Activated CD4-positive, alpha-beta T cell treated with anti-CD3 and anti-CD28 coated beads, Interleukin-2, amount 50 U/mL, for 24 hours (primary cell): ENCODE data around the gene CLEC2L.

ENCODE experiments used
- DNase-seq, 2 donors: peaks; one replicate each; pipeline ENCODE4 v3.0.0-alpha.2; 2020; ENCODE audit warnings: low read depth in 1 of 2, low spot score in 1 of 2

The CLEC2L gene

DNA sequence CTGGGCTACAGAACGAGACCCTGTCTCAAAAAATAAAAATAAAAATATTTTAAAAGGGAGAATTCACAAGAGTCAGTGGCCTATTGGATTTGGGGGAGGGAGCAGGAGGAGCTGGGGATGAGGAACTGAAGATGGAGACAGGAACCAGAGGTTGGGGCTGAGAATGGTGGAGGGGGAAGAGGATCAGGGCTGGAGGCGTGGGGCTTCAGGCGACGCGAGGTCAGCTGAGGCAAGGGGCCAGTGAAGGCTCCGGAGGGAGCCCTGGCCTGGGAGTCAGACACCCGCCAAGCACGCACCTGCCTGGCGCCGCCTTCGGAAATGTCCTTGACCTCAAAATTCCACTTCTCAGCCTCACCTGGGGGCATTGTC lies 671 bp upstream of the CLEC2L start:
- DNase-seq, result no peak

DNA sequence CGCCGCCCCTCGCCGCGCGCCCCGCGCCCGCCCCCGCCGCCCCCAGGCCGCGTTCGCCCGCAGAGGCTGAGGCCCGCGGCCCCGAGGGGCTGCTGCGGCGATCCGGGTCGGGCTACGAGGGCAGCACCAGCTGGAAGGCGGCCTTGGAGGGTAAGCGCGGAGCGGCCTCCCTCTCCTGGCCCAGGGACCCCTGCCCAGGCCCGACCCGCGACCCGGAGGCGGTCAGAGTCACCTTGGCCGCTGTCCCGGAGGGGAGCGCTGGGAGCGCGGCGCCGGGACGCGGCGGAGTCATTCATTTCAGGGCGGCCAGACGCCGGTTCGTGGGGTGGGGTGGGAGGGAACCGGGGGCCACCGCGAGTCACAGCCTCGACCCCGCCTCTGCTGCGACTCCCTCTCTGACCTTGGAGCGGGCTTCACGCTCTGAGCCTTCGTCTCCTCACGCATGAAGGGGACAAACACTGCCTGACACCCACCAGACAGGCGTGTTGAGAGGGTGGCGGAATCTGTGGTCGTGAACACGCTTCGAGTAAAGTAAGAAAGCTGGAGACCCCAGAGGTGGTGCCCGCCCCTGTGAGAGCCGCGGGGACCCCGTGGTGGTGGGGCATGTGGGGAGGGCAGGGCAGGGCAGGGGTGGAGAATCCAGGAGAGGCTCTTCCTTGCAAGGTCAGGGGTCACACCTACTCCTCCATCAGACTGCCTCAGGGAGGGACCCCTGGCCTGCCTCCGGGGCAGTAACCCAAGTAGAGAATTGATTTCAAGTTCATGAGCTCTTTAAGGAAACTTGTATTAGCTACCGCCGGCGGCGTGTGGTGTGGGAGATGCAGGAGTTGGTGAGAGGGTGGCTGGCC lies 707 bp downstream of the CLEC2L start:
- no peak for DNase-seq

DNA sequence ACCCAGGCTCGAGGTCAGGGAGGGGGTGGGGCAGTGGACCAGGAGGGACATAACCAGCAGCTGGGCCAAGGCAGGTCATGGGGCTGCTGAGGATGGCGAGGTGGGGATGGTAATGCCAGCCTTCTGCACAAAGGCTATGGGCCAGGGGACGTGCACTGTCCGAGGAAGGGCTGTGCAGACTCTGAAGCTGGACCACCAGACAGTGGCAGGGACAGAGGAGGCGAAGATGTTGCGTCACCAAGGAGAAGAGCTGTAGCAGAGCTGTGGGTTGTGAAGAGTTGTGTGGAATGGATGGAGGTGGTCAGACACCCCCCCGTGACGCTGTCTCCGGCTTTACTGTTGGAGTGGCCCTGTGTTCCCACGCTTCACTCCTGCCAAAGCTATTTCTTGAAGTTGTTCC lies 1.8 kb downstream of the CLEC2L start:
- DNase-seq, result no peak

DNA sequence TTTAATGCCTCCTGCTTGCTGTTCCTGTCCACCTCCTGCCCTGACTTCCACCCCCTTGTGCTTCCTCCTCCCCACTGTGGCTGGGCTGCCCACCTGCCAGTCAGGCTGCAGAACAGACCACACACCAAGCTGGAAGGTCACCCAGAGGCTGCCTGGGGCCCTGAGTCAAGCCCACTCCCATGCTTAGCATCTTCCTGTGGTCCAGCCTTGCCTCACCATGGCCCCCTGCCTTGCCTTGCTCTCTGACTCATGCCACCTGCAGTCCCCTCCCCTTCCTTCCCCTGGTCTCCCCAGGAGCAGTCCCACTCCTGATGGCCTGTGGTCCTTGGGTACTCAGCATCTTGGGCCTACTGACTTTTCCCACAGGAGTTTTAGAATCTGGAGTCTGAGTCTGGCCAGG lies 2.3 kb downstream of the CLEC2L start:
- no peak for DNase-seq

DNA sequence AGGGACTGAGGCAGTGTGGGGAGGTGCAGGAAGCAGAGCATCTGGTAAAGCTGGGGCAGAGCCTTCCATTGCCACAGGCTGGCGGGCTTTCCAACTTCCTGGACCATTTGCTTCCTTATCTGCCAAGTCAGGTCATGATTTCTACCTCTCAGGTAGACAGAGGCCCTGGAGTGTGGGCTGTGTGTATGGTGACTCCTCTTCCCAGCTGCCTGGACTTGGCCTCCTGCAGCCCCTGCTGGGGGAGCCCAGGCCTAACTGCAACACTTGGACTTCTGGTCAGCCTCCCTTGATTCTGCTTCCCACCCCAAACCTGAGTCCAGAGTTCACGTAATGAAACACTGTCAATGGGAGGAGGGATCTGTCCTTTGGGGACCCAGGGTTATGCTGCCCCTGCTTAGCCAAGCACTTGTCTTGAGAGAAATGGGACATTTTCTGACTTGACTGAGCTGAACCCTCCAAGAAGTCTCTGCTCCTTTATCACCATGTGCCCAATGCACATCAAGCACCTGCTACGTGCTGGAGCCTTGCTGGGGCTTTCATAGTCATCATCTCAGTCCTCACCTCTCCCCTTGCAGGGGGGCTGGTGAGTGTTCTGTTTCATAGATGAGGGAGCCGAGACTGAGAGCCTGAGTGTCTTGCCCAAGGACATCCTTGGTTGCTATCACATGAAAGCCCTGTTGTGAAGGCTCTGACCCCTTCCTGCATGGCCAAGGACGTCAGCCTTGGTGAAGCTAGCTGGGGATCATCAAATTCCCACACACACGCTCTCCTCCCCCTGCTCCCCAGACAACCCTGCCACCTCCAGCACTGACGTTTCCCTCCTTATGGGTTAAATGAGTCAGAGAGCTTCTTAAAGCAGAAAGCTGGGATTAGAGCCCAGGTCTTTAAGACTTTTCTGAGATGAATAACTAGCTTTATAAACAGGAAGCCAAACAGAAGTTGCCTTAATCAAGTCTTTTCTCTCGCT lies 3.4 kb downstream of the CLEC2L start:
- DNase-seq, result no peak

DNA sequence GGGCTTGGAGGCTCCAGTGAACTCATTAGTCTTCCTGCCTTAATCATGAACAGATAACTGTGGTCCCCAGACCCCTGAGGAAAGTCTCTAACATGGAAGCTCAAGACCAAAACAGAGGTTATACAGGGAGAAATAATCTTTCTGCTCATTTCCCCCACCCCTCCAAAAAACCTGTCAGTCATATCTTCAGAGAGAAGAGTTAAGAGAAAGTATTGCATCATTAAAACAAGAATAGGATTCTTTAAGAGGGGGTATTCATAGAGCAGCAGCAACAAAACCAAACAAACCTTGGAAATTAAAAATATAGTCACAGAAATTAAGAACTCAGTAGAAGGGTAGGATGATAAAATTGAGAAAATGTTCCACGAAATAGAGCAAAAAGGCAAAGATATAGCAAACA lies 7.6 kb downstream of the CLEC2L start:
- no peak for DNase-seq

DNA sequence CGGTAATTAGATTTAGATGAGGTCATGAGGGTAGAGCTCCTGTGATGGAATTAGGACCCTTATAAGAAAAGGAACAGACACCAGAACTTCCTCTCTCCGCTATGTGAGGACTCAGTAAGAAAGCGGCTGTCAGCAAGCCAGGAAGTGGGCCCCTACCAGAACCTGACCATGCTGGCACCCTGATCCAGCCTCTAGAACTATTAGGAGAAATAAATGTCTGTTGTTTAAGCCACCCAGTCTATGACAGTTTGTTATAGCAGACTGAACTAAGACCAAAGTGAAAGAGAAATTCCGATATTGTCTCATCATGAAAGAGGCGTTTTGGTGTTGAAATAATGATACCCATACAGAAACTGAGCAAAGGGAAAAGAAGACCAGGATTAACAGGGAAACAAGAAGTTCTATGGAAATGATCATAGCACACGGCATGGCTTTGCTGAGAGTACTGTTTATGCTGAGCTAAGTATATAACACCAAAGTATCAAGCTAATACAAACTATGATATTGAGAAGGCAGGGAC lies 9.2 kb downstream of the CLEC2L start:
- no peak for DNase-seq

DNA sequence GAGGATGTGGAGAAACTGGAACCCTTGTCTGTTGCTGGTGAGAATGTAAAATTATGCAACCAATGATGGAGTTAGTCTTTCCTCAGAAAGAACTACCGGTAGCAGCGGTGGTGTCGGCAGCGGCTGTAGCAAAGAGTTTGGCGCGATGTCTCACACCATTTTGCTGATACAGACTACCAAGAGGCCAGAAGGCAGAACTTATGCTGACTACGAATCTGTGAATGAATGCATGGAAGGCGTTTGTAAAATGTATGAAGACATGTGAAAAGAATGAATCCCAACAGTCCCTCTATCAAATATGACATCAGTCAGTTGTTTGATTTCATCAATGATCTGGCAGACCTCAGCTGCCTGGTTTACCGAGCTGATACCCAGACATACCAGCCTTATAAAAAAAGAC lies 10.6 kb downstream of the CLEC2L start:
- DNase-seq, result no peak

DNA sequence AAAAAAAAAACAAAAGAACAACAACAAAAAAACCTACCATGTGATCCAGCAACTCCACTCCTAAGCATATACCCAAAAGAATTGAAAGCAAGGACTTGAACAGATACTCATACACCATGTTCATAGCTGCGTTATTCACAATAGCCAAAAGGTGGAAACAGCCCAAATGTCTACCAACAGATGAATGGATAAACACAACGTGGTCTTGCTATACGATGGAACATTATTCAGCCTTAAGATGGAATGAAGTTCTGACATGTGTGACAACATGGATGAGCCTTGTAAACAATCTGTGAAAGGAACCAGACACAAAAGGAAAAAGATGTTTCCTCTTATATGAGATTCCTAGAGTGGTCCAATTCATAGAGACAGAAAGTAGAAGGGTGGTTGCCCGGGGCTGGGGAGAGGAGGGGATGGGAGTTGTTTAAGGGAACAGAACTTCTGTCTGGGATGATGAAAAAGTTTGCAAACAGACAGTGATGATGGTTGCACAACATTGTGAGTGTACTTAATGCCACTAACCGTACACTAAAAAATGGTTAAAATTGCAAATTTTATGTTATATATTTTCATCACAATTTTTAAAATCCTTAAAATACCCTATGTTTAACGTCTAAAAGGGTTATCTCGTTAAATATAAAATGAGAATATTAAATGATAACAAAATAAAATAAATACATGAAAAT lies 11.6 kb downstream of the CLEC2L start:
- no peak for DNase-seq

DNA sequence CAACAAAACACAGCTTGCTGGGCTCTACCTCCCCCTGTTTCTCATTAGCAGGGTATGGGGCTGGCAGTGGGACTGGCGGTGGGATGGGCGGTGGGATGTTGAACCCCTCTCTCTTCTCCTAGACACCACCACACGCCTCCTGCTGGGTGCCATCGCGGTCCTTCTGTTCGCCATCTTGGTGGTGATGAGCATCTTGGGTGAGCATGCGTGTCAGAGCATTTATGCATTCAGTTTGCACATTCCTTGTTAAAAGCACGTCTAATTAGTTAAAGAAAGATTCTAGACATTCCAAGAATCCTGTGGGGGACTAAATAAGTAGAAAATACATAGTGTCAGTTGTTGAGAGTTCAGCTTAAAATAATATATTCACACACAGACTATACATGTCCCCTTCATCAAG lies 12.7 kb downstream of the CLEC2L start:
- no peak for DNase-seq

DNA sequence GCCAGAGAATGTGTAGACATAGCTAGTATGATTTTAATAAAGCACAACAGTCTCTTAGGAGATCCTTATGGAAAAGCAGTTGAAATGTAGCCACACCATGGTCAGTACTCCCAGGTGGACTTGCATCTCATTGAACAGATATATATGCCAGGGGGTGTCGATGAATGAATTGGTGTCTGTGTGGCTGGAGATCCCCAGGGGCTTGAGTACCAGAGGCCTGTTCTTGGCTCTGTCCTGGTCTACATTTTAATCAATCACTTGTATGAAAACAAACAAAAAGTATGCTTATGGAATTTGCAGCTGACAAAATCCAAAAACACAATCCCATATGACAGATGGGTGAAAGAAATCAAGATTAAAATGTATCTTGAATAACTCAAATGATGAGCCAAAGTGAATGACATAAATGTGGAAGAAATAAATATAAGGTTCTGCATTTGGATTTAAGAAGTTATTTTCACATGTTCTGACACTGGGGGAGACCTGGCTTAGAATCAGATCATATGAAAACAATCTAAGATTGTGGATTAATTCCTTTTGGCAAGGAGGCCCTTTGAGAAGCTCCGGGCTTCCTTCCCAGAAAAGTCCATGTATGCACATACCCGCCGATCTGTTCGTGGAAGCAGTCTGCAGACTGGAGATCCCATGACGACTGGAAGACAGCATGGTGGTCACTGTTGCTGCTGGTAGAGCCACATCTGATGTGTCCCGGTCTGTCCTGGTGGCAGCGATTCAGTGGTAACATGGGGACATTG lies 15.6 kb downstream of the CLEC2L start:
- DNase-seq, result no peak

DNA sequence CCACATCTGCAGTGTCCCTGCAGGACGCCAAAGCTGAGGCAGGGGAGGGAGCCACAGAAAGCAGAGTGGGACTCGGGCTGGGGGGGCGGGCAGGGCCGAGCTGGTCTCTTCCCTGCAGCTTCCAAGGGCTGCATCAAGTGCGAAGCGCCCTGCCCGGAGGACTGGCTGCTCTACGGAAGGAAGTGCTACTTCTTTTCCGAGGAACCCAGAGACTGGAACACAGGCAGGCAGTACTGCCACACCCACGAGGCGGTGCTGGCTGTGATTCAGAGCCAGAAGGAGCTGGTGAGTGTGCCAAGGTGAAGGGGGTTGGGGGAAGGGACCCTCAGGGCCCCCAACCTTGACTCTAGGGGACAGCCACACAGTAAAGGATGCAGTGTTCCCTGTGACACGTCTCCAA lies 16.7 kb downstream of the CLEC2L start:
- no peak for DNase-seq

DNA sequence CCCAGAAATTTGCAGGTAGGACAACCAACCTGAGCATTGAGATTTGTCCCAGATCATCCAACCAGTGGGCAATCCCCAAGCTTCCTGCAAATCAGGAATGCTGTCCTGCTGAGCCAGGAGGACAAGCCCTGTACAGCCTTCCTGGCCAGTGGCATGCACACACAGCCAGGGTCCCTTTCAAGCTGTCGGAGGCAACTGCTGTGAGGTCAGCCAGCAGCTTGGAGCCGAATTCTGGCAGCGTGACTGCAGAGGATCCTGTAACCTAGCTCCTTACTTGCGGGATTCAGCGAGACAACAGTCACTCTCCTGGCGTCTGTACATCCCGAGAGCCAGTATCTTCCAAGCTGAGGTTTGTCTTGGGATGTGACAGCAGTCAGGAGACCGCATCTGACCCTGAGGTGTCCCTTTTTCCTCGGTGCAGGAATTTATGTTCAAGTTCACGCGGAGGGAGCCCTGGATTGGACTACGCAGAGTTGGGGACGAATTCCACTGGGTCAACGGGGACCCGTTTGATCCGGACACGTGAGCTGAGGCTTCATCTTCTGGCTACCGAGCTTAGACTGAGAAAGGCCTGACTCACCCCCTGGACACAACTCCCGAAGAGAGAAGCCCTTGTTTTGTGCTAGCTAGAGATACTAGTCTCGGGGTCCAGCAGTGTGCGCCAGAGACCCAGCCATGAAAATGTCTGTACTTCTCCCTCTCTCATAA lies 18.3 kb downstream of the CLEC2L start:
- DNase-seq, result no peak

DNA sequence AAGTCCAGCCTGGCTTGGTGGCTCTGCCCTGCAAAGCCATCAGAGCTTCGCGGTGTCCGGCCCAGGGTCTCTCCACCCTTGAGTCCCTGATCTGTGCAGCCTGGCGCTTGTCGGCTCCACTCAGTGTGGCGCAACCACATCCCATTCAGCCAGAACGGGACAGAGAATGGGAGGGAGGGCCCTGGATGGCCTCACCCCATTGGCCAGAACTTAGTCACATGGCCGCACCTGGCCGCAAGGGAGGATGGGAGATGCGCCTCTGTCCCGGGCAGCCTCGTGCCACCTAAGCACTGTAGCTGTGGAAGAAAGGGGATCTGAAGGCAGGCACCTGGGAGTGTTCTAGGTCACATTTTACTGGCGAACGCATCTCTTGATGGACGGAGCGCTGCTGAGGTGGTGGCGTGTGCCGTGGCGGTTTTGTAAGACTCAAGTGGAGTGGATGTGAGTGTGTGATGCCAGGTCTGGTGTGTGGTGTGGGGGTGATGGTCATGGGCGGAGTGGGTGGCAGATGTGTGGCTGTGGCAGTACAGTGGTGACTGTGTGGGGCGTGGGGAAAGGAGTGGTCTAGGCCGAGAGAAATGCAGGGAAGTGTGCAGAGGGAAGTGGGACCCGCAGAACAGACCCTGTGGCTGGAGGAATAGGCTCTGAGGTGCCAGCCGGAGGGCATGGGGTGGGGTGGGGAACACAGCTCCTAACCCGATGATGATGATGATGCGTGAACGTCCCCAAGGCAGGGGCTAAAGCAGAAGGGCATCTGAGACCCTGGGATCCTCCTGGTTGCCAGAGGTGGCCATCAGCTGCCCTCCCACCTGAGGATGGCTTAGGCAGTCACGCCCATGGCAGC lies 19.0 kb downstream of the CLEC2L start:
- DNase-seq, result no peak

DNA sequence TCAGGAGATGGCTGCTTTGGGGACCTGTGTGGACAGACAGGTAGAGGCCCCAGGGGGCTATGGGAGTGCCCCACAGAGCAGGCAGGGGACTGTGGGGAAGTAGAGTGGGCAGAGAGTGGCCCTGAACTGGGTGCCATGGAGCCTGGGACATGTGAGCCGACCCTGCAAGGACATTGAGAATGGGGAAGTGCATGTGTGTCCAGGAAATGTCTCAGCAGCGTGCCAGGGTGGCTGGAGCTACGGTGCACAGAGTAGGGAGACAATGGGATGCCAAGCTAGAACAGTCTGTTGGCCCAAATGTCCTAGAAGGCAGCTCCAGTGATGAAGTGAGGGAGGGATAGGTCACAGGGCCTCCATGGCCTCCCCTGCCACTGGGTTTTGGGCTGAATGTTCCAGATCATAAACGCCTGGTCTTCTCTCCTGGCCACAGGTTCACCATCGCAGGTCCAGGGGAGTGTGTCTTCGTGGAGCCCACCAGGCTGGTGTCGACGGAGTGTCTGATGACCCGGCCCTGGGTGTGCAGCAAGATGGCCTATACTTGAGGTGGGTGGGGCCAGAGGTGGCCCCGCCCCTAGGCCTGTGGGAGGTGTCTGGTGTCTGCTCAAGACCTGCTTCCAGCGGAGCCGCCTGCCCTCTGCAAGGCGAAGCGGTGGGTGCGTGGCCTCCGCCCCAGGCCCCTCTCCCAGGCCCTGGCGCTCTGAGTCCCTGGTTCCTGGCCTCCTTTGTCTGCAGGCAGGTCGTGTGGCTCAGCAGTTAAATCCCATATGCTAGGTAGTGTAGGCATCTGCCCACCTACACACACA lies 20.5 kb downstream of the CLEC2L start:
- DNase-seq, result no peak

DNA sequence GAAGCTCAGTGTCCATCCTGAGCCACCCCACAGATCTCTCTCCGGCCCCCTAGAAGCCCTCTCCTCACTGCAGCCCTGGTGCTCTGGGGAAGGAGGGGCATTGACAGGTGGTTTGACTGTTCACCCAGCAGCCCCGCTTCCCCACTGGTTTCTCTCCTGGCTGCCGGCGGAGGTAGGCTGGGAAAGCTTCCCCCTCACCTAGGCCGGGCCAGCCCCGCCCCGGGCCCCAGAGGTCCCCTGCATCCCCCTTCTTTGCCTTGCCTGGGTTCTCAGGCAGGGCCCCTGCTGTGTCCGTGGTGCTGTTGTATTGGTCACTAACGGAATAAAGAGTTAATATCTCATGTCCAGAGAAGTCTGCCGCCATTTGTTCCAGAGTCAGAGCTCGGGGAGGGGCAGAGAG lies 21.2 kb downstream of the CLEC2L start:
- no peak for DNase-seq

DNA sequence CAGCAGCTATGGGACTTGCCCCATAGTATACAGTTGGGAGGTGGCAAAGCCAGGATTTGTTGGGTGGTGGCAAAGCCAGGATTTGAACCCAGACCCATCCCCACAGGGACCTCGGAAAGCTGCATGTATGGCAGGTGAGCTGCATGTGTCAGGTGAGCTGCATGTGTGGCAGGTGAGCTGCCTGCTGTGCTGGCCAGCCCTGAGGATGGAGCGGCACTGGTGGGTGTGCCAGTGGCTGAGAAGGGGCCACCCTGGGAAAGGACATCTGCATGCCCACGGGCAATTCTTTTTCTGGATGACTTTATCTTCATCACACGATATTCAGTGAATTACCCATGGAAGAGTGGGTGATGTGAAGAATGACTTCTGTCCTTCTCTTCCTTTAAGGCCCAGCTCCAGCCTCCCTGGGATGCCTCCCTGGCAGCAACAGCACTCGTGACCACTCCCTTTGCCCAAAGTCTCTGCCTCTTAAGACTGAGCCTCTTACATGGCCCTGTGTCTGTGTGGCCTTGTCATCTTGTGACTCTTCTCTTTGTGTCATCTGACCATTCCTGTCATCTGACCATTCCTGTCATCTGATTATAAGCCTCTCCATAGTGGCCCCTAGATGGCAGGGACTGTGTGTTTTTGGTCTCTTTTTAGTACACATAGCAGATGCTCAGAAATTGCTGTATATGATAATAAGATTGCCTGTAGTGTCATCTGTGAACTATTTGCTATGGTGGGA lies 25.0 kb downstream of the CLEC2L start:
- DNase-seq, result no peak
